IMR-90 (cell line): Measurements from ENCODE around the gene FNDC3B.

Experiments
- BHLHE40 ChIP-seq: fragments of 150-350 bp; IDR thresholded peaks from 2 replicates; pipeline ENCODE4 v1.6.1; 2016; ENCODE audit warnings: mild to moderate bottlenecking, low read depth, low read length
- CEBPB ChIP-seq: IDR thresholded peaks from 2 replicates; pipeline ENCODE4 v1.6.1; 2012; ENCODE audit warnings: low read depth, low read length, improper control_type of control experiment
- CTCF ChIP-seq: conservative IDR thresholded peaks from 2 replicates; pipeline ENCODE4 v1.5.1; 2012; ENCODE audit warnings: mild to moderate bottlenecking, low read depth, low read length, improper control_type of control experiment
- MAFK ChIP-seq: IDR thresholded peaks from 2 replicates; pipeline ENCODE4 v1.6.1; 2012; ENCODE audit warnings: low read depth, low read length, improper control_type of control experiment
- MXI1 ChIP-seq: IDR thresholded peaks from 2 replicates; pipeline ENCODE4 v1.6.1; 2012; ENCODE audit warnings: low read depth, mild to moderate bottlenecking, low read length, moderate library complexity, borderline replicate concordance
- POLR2A ChIP-seq: IDR thresholded peaks from 2 replicates; pipeline ENCODE4 v1.6.1; 2012; ENCODE audit warnings: mild to moderate bottlenecking, low read depth, low read length
- RAD21 ChIP-seq: IDR thresholded peaks from 2 replicates; pipeline ENCODE4 v1.6.1; 2012; ENCODE audit warnings: low read length, improper control_type of control experiment
- RCOR1 ChIP-seq: IDR thresholded peaks from 2 replicates; pipeline ENCODE4 v1.6.1; 2012; ENCODE audit warnings: mild to moderate bottlenecking, low read length, improper control_type of control experiment; ENCODE audit not compliant: insufficient replicate concordance
- RFX5 ChIP-seq: IDR thresholded peaks from 2 replicates; pipeline ENCODE4 v1.8.0; 2012; ENCODE audit warnings: low read depth, mild to moderate bottlenecking, low read length, moderate library complexity
- TF ChIP-seq, protein P1 (sequence below): fragments of 150-350 bp; IDR thresholded peaks from 2 replicates; pipeline ENCODE4 v1.6.1; 2017; ENCODE audit warnings: mild to moderate bottlenecking, antibody characterized with exemption, low read length, low read depth

GRCh38 chr3:172444821-172445220, 405.4 kb downstream of the FNDC3B start:
- TF ChIP-seq CEBPB: no peak
- no peak for TF ChIP-seq MXI1
- no peak for TF ChIP-seq CTCF
- no peak for TF ChIP-seq MAFK
- TF ChIP-seq POLR2A: no peak
- TF ChIP-seq, protein P1, sequence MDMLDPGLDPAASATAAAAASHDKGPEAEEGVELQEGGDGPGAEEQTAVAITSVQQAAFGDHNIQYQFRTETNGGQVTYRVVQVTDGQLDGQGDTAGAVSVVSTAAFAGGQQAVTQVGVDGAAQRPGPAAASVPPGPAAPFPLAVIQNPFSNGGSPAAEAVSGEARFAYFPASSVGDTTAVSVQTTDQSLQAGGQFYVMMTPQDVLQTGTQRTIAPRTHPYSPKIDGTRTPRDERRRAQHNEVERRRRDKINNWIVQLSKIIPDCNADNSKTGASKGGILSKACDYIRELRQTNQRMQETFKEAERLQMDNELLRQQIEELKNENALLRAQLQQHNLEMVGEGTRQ: no peak
- no peak for TF ChIP-seq RFX5
- TF ChIP-seq RAD21: no peak
- TF ChIP-seq BHLHE40: no peak
- no peak for TF ChIP-seq RCOR1
